Pancreas (tissue), 10 donors: ENCODE data around the gene PLA2G2C. TPM values are rescaled to one million over a fixed set of nuclear protein-coding genes. Genes with fewer than 3 reads are reported as not detected.

Source experiments
- ATAC-seq, 4 donors: fragments of 200-7000 bp; cut with Tn5 transposase; one replicate each; pipeline versions ENCODE4 v1.8.0 to v1.9.1; 2020; ENCODE audit warnings: mild to moderate bottlenecking in 4 of 4, moderate library complexity in 4 of 4
- DNase-seq, 6 donors: peaks; one replicate each; pipeline ENCODE4 v3.0.0-alpha.2; 2020
- FAIRE-seq: peaks from 2 replicates; lab custom pipeline; 2012; peaks lifted over from hg19 to GRCh38; lab: Jason Lieb, UNC
- H3K27ac ChIP-seq, 4 donors: fragments of 200-600 bp; sonication (generic); 1 replicate in 3 of 4; 2 replicates in 1 of 4; pipeline versions ENCODE4 v1.5.0 to v1.8.0; 2020
- H3K27me3 ChIP-seq, 4 donors: fragments of 200-600 bp; one replicate each; pipeline ENCODE4 v1.8.0; 2021
- H3K36me3 ChIP-seq, 3 donors: fragments of 200-600 bp; sonication (generic) in 1 of 3; one replicate each; pipeline versions ENCODE4 v1.5.0 to v1.8.0; 2020 to 2021
- H3K4me1 ChIP-seq, 3 donors: fragments of 200-600 bp; one replicate each; pipeline ENCODE4 v1.8.0; 2021
- H3K4me3 ChIP-seq, 4 donors: fragments of 200-600 bp; sonication (generic) in 2 of 4; one replicate each; pipeline versions ENCODE4 v1.5.0 to v1.8.0; 2020 to 2021
- H3K9me3 ChIP-seq, 4 donors: fragments of 200-600 bp; one replicate each; pipeline ENCODE4 v1.8.0; 2021
- WGBS, 2 donors: extraction: QIAGEN DNeasy Blood & Tissue Kit; methylation state at CpG; one replicate each; pipeline ENCODE4 v1.1.7; 2013; 5-methylcytosine and 5-hydroxymethylcytosine counted together
- intact Hi-C, 3 donors: fragments of 100-400 bp; cut with DNase I; formaldehyde crosslinking; loops; one replicate each; pipeline versions ENCODE4 v1.11.1 to v1.14.2; 2022
- polyA plus RNA-seq, 2 donors: library from polyadenylated mRNA; stranded (reverse); fragments of 200-250 nt; gene quantifications; one replicate each; pipeline ENCODE4 v1.2.3, GENCODE V29; 2013
- total RNA-seq, 6 donors: library from RNA; stranded (reverse); fragmentation: NEBNext Ultra II Directional in 4 of 6; extraction: Animal tissue kit (Norgen Biotek cat#: 25700) in 4 of 6; gene quantifications; one replicate each; pipeline versions ENCODE4 v1.2.1 to v1.2.4, GENCODE V29; 2021 to 2023
- TF ChIP-seq, protein P1 (sequence below), 4 donors: fragments of 200-600 bp; sonication (generic) in 3 of 4; IDR thresholded peaks; one replicate each; pipeline versions ENCODE4 v1.5.0 to v1.8.0; 2021; ENCODE audit warnings: antibody characterized with exemption in 4 of 4
- donor health status: healthy with polysubstance abuse.
- donor health status: DM: no; HTN: no; CAD: no; lungs with moderate emphysema.
- donor health status: DM: no; HTN: no; CAD: no.
- donor health status: control.
- donor health status: control.
- donor health status: Bipolar disorder and iron deficiency.
- donor health status: DM: yes; HTN: yes; CAD: no.
- donor health status: DM: no; HTN: no; CAD: no.
- donor health status: DM: no; HTN: no; CAD: no.
- donor health status: DM: yes; HTN: yes; CAD: no.

The PLA2G2C gene
- total and polyA plus RNA-seq, 8 donors: not detected

DNA sequence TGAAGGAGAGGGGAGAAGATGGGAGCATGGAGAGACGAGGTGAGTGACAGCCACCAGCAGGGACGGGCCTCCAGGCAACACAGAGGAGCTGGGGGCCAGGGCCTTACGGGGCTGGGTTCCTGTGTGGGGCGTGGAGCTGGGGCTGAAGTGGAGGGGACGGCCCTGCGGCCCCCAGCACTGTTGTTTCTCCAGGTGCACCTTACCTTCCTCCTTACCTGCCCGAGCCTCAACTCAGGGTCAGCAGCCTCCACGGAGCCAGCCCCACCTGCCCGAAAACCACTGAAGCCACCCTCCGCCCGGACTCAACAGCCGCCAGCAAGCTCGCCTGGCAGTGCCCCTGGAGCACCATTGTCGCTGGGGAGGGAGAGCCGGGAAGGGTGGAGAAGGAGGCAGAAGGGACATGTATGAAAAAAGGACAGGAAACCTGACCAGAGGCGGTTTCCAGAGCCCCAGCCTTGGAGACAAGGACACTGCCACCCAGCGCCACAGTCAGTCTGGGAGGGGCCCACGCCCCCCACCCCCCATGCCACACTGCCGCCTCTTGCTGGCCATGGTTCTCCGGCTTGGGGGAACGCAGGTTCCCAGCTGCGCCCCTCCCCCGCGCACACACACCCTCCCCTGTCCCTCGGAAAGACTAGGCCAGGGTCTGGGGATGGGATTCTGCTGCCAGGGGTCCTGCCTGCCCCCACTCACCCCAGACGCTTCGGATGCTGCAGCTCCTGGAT is 36.6 kb downstream of the PLA2G2C start:
- TF ChIP-seq, protein P1, sequence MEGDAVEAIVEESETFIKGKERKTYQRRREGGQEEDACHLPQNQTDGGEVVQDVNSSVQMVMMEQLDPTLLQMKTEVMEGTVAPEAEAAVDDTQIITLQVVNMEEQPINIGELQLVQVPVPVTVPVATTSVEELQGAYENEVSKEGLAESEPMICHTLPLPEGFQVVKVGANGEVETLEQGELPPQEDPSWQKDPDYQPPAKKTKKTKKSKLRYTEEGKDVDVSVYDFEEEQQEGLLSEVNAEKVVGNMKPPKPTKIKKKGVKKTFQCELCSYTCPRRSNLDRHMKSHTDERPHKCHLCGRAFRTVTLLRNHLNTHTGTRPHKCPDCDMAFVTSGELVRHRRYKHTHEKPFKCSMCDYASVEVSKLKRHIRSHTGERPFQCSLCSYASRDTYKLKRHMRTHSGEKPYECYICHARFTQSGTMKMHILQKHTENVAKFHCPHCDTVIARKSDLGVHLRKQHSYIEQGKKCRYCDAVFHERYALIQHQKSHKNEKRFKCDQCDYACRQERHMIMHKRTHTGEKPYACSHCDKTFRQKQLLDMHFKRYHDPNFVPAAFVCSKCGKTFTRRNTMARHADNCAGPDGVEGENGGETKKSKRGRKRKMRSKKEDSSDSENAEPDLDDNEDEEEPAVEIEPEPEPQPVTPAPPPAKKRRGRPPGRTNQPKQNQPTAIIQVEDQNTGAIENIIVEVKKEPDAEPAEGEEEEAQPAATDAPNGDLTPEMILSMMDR (IDR thresholded peaks at IDR 0.05): no peak
- peak in 1 of 6 donors; percentile 52 for DNase-seq
- no peak for ATAC-seq
- no peaks in the 10 kb centered on the region for H3K27me3 ChIP-seq
- H3K36me3 ChIP-seq: no peaks in the 10 kb centered on the region
- FAIRE-seq: no peak
- intact Hi-C loops: loop anchor here in 2 of 3 donors (10.0 kb wide), 2 partner anchors 175 to 225 kb away; partner anchors contain the start of genes PLA2G2A (in 1 of the 2) and PLA2G2E (in 1 of the 2)
- WGBS, 2 donors: 77 to 79% methylated on average over 27 of the region's 27 CpGs
- peaks cover 0 to 19% (median 4%) of the 10 kb centered on the region in 3 donors for H3K4me1 ChIP-seq
- no peaks in the 10 kb centered on the region for H3K9me3 ChIP-seq
- H3K27ac ChIP-seq: no peak overlapping the region
- no peak overlapping the region for H3K4me3 ChIP-seq

DNA sequence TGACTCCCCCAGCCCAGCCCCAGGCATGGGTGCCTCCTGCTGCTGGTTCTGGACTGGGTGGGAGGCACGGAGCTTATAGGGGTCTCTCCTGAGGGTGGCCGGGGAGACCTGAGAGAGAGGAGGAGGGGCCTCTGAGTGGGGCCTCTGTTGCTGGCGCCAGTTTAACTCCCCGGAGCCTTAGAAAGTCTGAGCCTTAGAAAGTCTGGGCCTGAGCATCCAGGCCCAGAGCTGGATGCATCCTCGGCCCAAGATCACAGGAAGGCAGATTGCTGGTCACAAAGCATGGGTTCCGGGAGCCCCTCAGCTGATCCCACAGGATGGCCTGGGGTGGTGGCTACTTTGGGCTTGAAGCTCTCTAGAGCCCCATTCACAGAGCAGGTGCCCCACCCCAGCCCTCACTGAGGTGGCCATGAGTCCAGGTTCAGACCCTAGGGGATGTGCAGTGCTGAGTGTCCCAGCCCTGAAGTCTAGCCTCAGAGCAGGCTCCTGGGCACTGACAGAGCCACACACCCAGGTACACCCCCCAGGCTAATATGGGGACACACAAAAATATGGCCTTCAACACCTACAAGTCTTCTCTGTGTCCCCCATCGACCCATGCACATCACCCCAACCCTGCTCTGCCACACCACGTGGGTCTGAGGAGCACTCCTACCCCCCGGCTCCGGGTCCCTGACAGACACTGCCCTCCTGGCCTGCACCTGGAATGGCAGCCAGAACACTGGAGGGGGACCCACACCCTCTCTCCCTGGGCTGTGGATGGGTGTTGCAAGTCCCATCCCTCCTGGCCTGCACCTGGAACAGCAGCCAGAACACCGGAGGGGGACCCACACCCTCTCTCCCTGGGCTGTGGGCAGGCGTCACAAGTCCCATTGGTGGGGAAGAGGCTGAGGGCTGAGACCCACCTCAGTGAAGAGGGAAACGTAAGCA is 37.5 kb downstream of the PLA2G2C start:
- no peak for ATAC-seq
- Histone ChIP-seq H3K4me1 (peaks cover 0 to 13% (median 4%) of the 10 kb centered on the region in 3 donors), H3K4me3 (no peak overlapping the region), H3K27me3 (no peaks in the 10 kb centered on the region), H3K36me3 (no peaks in the 10 kb centered on the region), H3K27ac (no peak overlapping the region), H3K9me3 (no peaks in the 10 kb centered on the region)
- TF ChIP-seq, protein P1 (IDR thresholded peaks at IDR 0.05): no peak
- intact Hi-C loops: loop anchor here in 2 of 3 donors (10.0 kb wide), 2 partner anchors 174 to 224 kb away; partner anchors contain the start of genes PLA2G2A (in 1 of the 2) and PLA2G2E (in 1 of the 2)
- DNase-seq: peak in 1 of 6 donors; percentile 50
- 83 to 90% methylated on average over 13 of the region's 13 CpGs for WGBS, 2 donors
- no peak for FAIRE-seq

DNA sequence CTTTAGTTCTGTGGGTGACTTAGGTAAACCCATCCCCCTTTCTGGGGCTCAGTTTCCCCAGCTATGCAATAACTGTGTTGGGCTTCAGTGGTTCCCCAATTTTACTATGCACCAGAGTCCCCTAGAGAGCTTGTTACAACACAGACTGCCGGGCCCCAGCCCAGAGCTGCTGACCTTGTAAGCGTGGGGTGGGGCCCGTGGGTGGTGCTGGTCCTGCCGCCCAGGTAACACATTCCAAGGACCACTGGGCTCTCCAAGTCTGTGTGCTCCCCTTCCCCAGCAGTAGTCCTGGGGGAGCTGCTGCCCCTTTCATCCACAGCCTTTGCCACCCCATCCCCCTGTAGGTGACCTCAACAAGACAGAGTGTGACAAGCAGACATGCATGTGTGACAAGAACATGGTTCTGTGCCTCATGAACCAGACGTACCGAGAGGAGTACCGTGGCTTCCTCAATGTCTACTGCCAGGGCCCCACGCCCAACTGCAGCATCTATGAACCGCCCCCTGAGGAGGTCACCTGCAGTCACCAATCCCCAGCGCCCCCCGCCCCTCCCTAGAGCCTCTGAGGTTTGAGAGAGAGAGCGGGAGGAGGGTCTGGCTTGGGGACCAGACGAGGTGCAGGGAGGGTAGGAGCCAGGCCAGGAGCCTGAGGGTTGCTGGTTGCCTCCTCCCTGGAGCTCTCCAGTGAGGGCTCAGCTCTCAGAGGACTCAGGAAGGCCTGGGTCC is 38.3 kb downstream of the PLA2G2C start:
- H3K4me3 ChIP-seq: no peak overlapping the region
- peaks cover 0 to 12% (median 4%) of the 10 kb centered on the region in 3 donors for H3K4me1 ChIP-seq
- no peaks in the 10 kb centered on the region for H3K9me3 ChIP-seq
- TF ChIP-seq, protein P1 (IDR thresholded peaks at IDR 0.05): no peak
- FAIRE-seq (no peak), ATAC-seq (no peak), DNase-seq (peak in 1 of 6 donors; percentile 41)
- H3K27ac ChIP-seq: no peak overlapping the region
- H3K36me3 ChIP-seq: no peaks in the 10 kb centered on the region
- 78 to 81% methylated on average over 13 of the region's 13 CpGs for WGBS, 2 donors
- intact Hi-C loops: loop anchor here in 2 of 3 donors (10.0 kb wide), 2 partner anchors 173 to 223 kb away; partner anchors contain the start of genes PLA2G2A (in 1 of the 2) and PLA2G2E (in 1 of the 2)
- no peaks in the 10 kb centered on the region for H3K27me3 ChIP-seq

DNA sequence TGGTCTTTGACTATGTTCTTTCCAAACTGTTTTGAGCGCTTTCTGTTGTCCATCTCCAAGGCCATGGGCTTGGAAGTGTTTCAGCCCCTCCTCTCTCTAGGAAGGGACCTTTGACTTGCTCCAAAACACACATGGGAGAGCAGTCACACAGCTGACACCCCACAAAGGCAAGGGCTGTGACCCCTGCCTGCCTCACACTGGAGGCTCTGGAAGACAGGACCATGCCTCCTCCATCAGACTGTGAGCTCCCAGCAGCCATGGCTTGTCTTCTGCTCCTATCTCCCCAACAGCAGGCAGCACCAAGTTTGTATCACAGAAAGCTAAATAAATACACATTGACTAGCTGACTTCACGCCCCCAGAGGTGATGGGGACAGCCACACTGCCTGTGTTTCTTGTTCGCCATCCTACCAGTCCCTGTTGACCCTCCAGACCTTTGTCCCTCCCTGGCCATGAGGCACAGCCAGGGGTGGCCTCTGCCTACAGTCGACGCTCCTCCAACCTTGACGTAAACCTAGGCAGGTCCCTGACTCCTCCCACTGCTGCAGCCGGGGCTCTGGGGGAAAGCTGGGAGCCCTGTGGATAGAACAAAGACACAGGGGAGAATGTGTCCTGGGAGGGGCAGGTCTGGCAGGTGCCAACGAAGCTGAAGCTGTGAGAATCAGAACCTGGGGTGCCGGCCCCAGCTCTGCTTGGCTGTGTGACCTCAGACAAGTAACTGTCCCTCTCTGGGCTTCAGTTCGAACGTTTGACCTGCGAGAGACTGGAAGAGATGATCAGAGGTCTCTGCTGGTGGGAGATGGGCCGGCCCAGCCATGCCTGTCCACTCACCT is 42.4 kb downstream of the PLA2G2C start:
- no peaks in the 10 kb centered on the region for H3K36me3 ChIP-seq
- no peaks in the 10 kb centered on the region for H3K4me1 ChIP-seq
- ATAC-seq (no peak), FAIRE-seq (no peak), DNase-seq (peak in 1 of 6 donors; percentile 33)
- intact Hi-C loops: loop anchor here in 2 of 3 donors (5.0 to 10.0 kb wide), 3 partner anchors 169 to 222 kb away; partner anchors contain the start of genes PLA2G2E (in 2 of the 2) and PLA2G2A (in 1 of the 2)
- 53% methylated on average over 13 of the region's 13 CpGs for WGBS, 2 donors
- TF ChIP-seq, protein P1 (IDR thresholded peaks at IDR 0.05): no peak
- no peaks in the 10 kb centered on the region for H3K27me3 ChIP-seq
- no peak overlapping the region for H3K27ac ChIP-seq
- no peaks in the 10 kb centered on the region for H3K9me3 ChIP-seq
- H3K4me3 ChIP-seq: no peak overlapping the region
